ENCODE measurements around the gene WNT9A. TPM values are rescaled to one million over a fixed set of nuclear protein-coding genes. Genes with fewer than 3 reads are reported as not detected.

Gene WNT9A
- polyA plus RNA-seq, 1 of the 3 experiments (the other 2 are of a cell fraction), result 0.31 TPM

GRCh38 chr1:227869279-227869842 lies 78.4 kb downstream of the WNT9A start:
- no peaks in the 10 kb centered on the region for H3K9me3 ChIP-seq
- H3K9ac ChIP-seq, result no peak overlapping the region
- no peaks in the 10 kb centered on the region; a peak in 1 of 4 replicates for H3K4me1 ChIP-seq (ENCODE audit: control insufficient read depth in 1 of 2, insufficient read depth in 2 of 2, low read depth in 1 of 2, low read length in 1 of 2)
- H3K79me2 ChIP-seq (ENCODE audit: insufficient read depth), result no peaks in the 10 kb centered on the region
- DNase-seq, result no peak
- 0% methylated on average over 3 of the region's 5 CpGs for WGBS (ENCODE audit: low lambda C conversion rate)
- no peak overlapping the region for H3K4me2 ChIP-seq
- H3K4me3 ChIP-seq (ENCODE audit: low read depth in 2 of 2, low read length in 1 of 2), result no peak overlapping the region
- CTCF ChIA-PET, result no interaction called here
- H3K27ac ChIP-seq (ENCODE audit: low read depth in 2 of 2, low read length in 1 of 2), result no peak overlapping the region
- TF ChIP-seq CHD2 (IDR thresholded peaks at IDR 0.05; ENCODE audit: low read length, partially characterized antibody) (no peak), JUND (IDR thresholded peaks at IDR 0.05) (no peak), TAF1 (IDR thresholded peaks at IDR 0.05; ENCODE audit: borderline replicate concordance, low read depth, low read length) (no peak), POLR2AphosphoS5 (IDR thresholded peaks at IDR 0.05; ENCODE audit: low read depth, low read length) (no peak), USF1 (IDR thresholded peaks at IDR 0.05; ENCODE audit: borderline replicate concordance, low read depth) (no peak), RCOR1 (IDR thresholded peaks at IDR 0.05; ENCODE audit: low read length) (no peak), CTCF (IDR thresholded peaks at IDR 0.05) (no peak), USF2 (IDR thresholded peaks at IDR 0.05; ENCODE audit: borderline replicate concordance, low read depth, low read length) (no peak), FOSL2 (IDR thresholded peaks at IDR 0.05; ENCODE audit: borderline replicate concordance, low read depth) (no peak)
- H4K20me1 ChIP-seq (ENCODE audit: insufficient read depth), result no peaks in the 10 kb centered on the region
- H3F3A ChIP-seq (replicated peaks; ENCODE audit: insufficient read depth), result no peaks in the 10 kb centered on the region
- H3K27me3 ChIP-seq (ENCODE audit: insufficient read depth), result no peaks in the 10 kb centered on the region
- no peak overlapping the region for H2AFZ ChIP-seq (ENCODE audit: low read depth)
- POLR2A ChIA-PET, result no interaction called here
- no peaks in the 10 kb centered on the region for H3K36me3 ChIP-seq (replicated peaks in 1 of 2; ENCODE audit: control insufficient read depth in 1 of 2, insufficient read depth in 2 of 2, low read length in 1 of 2)
- no peaks in the 10 kb centered on the region for H3K9me2 ChIP-seq

Small RNA genes within 50 kb of the gene (small RNA-seq; reads per million reads assigned to genes)
- 0 reads per million in 7 experiments for gene MIR5008
- 0 reads per million in 7 experiments for gene SEPT14P17

Other genes with a start within 250 kb of the WNT9A start
- gene JMJD4, start 212.6 kb downstream of the WNT9A start, polyA plus RNA-seq (2012; rRNA removed), result 15.0 and 16.6 TPM in 2 replicates
- 44.0 and 45.6 TPM in 2 replicates for gene SNAP47, start 212.5 kb downstream of the WNT9A start, polyA plus RNA-seq (2012; rRNA removed)
- not detected in 2 replicates for gene PRSS38, start 132.3 kb downstream of the WNT9A start, polyA plus RNA-seq (2012; rRNA removed)
- gene WNT3A, start 59.1 kb upstream of the WNT9A start, polyA plus RNA-seq (2012; rRNA removed), result not detected in 2 replicates
- gene ARF1, start 134.8 kb upstream of the WNT9A start, polyA plus RNA-seq (2012; rRNA removed), result 659 and 713 TPM in 2 replicates
- 28.6 and 42.9 TPM in 2 replicates for gene C1orf35, start 155.4 kb upstream of the WNT9A start, polyA plus RNA-seq (2012; rRNA removed)
- 70.3 and 75.3 TPM in 2 replicates for gene MRPL55, start 161.4 kb upstream of the WNT9A start, polyA plus RNA-seq (2012; rRNA removed)
- 717 and 742 TPM in 2 replicates for gene GUK1, start 192.3 kb upstream of the WNT9A start, polyA plus RNA-seq (2012; rRNA removed)
- gene GJC2, start 202.0 kb upstream of the WNT9A start, polyA plus RNA-seq (2012; rRNA removed), result 0.92 and 0.97 TPM in 2 replicates
- 1.8 TPM in 2 replicates for gene IBA57, start 217.9 kb upstream of the WNT9A start, polyA plus RNA-seq (2012; rRNA removed)

Data from SK-N-SH (cell line).